GM12878 (cell line): ENCODE data around the gene KDSR. TPM values are rescaled to one million over a fixed set of nuclear protein-coding genes. Genes with fewer than 3 reads are reported as not detected.

ENCODE experiments used
- ATAC-seq: fragments of 200-7000 bp; cut with Tn5 transposase; 3 replicates; pipeline ENCODE4 v1.9.1; 2020; ENCODE audit warnings: mild to moderate bottlenecking, moderate library complexity
- BruUV-seq: library from RNA; stranded (reverse); fragments of 400-500 nt; replicated peaks from 2 replicates; lab custom pipeline; 2021; lab: Mats Ljungman, UMichigan
- CTCF ChIA-PET: fragments of 300-600 bp; sonication (Branson Sonifier 250); formaldehyde crosslinking; extraction: SDS; loops from one replicate; lab custom pipeline; 2021; ENCODE audit warnings: inconsistent platforms; lab: Yijun Ruan, JAX
- POLR2A ChIA-PET: fragments of 350-600 bp; formaldehyde crosslinking; extraction: SDS; loops from one replicate; lab custom pipeline; 2021; ENCODE audit warnings: inconsistent platforms; lab: Charles Lee
- RAD21 ChIA-PET: fragments of 300-600 bp; sonication (Branson Sonifier 250); formaldehyde crosslinking; loops from one replicate; lab custom pipeline; 2023; ENCODE audit warnings: antibody characterized with exemption; ENCODE audit not compliant: unreplicated experiment; lab: Charles Lee
- SMC1A ChIA-PET: fragments of 300-600 bp; sonication (Branson Sonifier 250); formaldehyde crosslinking; loops from one replicate; lab custom pipeline; 2023; ENCODE audit not compliant: unreplicated experiment, uncharacterized antibody; lab: Charles Lee
- DNase-seq: peaks from one replicate; pipeline ENCODE4 v3.0.0-alpha.2; 2011; ENCODE audit warnings: low read depth, low spot score
- FAIRE-seq: peaks from 3 replicates; lab custom pipeline; 2011; peaks lifted over from hg19 to GRCh38; lab: Jason Lieb, UNC
- H2AFZ ChIP-seq: 2 replicates; pipeline ENCODE4 v1.6.0; 2011; ENCODE audit warnings: low read depth, low read length, control low read depth; ENCODE audit not compliant: control insufficient read depth
- H3K27ac ChIP-seq: 2 replicates; pipeline ENCODE4 v1.5.1; 2011; ENCODE audit warnings: control low read depth; ENCODE audit not compliant: control insufficient read depth, insufficient read depth
- H3K27me3 ChIP-seq, 2 experiments: replicated peaks in 1 of 2; 2 replicates each; pipeline versions ENCODE4 v1.6.0 to v1.6.1; 2011; ENCODE audit warnings: low read length in 1 of 2; ENCODE audit not compliant: control insufficient read depth in 2 of 2, insufficient read depth in 2 of 2
- H3K36me3 ChIP-seq, 2 experiments: 2 replicates each; pipeline ENCODE4 v1.5.1; 2011; ENCODE audit warnings: low read length in 1 of 2; ENCODE audit not compliant: control insufficient read depth in 2 of 2, insufficient read depth in 2 of 2
- H3K4me1 ChIP-seq: 2 replicates; pipeline ENCODE4 v1.6.1; 2011; ENCODE audit warnings: mild to moderate bottlenecking, low read length, moderate library complexity, mixed read lengths; ENCODE audit not compliant: control insufficient read depth, insufficient read depth
- H3K4me2 ChIP-seq: 2 replicates; pipeline ENCODE4 v1.6.0; 2011; ENCODE audit warnings: control low read depth; ENCODE audit not compliant: control insufficient read depth, insufficient read depth
- H3K4me3 ChIP-seq: fragments of 200-600 bp; sonication (generic); 2 replicates; pipeline ENCODE4 v1.5.1; 2016
- H3K79me2 ChIP-seq: 2 replicates; pipeline ENCODE4 v1.6.0; 2011; ENCODE audit warnings: low read length; ENCODE audit not compliant: control insufficient read depth, insufficient read depth
- H3K9ac ChIP-seq: 2 replicates; pipeline ENCODE4 v1.8.0; 2011; ENCODE audit warnings: low read length, control low read depth, mixed read lengths; ENCODE audit not compliant: control insufficient read depth, insufficient read depth
- H3K9me3 ChIP-seq: replicated peaks from 3 replicates; pipeline ENCODE4 v1.5.1; 2011; ENCODE audit warnings: mild to moderate bottlenecking, low read length; ENCODE audit not compliant: control insufficient read depth, insufficient read depth
- H4K20me1 ChIP-seq: 2 replicates; pipeline ENCODE4 v1.6.0; 2011; ENCODE audit not compliant: control insufficient read depth, insufficient read depth
- BACH1 ChIP-seq: fragments of 450-650 bp; IDR thresholded peaks from 2 replicates; pipeline ENCODE4 v1.6.1; 2017; ENCODE audit warnings: mild to moderate bottlenecking, borderline replicate concordance
- CBFB ChIP-seq: IDR thresholded peaks from 2 replicates; pipeline ENCODE4 v1.6.1; 2016; ENCODE audit warnings: antibody characterized with exemption, low read depth
- CHD4 ChIP-seq: fragments of 200-600 bp; sonication (generic); IDR thresholded peaks from 2 replicates; pipeline ENCODE4 v1.6.1; 2016; ENCODE audit warnings: mild to moderate bottlenecking
- KAT2A ChIP-seq: conservative IDR thresholded peaks from 2 replicates; pipeline ENCODE4 v1.6.1; 2011; ENCODE audit warnings: low read depth, low read length; ENCODE audit not compliant: control insufficient read depth
- LARP7 ChIP-seq: fragments of 450-650 bp; IDR thresholded peaks from 2 replicates; pipeline ENCODE4 v1.6.1; 2017; ENCODE audit warnings: mild to moderate bottlenecking
- MXI1 ChIP-seq: fragments of 150-350 bp; IDR thresholded peaks from 2 replicates; pipeline ENCODE4 v1.6.1; 2011; ENCODE audit warnings: low read depth, mild to moderate bottlenecking, inconsistent platforms, low read length, improper control_type of control experiment
- POLR2AphosphoS2 ChIP-seq: IDR thresholded peaks from 2 replicates; pipeline ENCODE4 v1.6.1; 2011; ENCODE audit warnings: low read depth, mild to moderate bottlenecking, low read length, improper control_type of control experiment, moderate library complexity
- POLR2AphosphoS5 ChIP-seq: IDR thresholded peaks from 2 replicates; pipeline ENCODE4 v1.6.1; 2011; ENCODE audit warnings: mild to moderate bottlenecking, low read length, inconsistent platforms
- WGBS: methylation state at CpG from one replicate; pipeline ENCODE4 v1.1.6; 2016; ENCODE audit warnings: low lambda C conversion rate; ENCODE audit not compliant: insufficient replicate concordance, insufficient coverage; ENCODE audit errors: missing lambda C conversion rate; 5-methylcytosine and 5-hydroxymethylcytosine counted together
- in situ Hi-C: fragments of 300-500 bp; cut with MboI; formaldehyde crosslinking; loops from 9 replicates; pipeline ENCODE4 v1.14.3; 2018; ENCODE audit warnings: mixed read lengths
- intact Hi-C: fragments of 100-400 bp; cut with micrococcal nuclease; formaldehyde crosslinking; loops from one replicate; pipeline ENCODE4 v1.14.2; 2022; ENCODE audit not compliant: unreplicated experiment
- polyA plus RNA-seq, 11 experiments: library from polyadenylated mRNA; depleted of rRNA in 4 of 11; unstranded in 6 of 11; stranded (reverse) in 5 of 11; fragments of >200 nt; fragmentation: Nextera tagmentation in 4 of 11; fragmentation: Illumina TruSeq in 1 of 11; extraction: Ambion mirVana in 4 of 11; extraction: Trizol in 1 of 11; gene quantifications; 1 replicate in 1 of 11; 2 replicates in 10 of 11; pipeline versions ENCODE4 v1.2.1 to v1.2.3, GENCODE V29; 2011 to 2016; ENCODE audit warnings: inconsistent platforms in 2 of 11, missing spikeins in 2 of 11, low read depth in 1 of 11
- total RNA-seq, 4 experiments: library from RNA; depleted of rRNA in 3 of 4; stranded (reverse); fragments of >200 nt in 3 of 4; fragmentation: Illumina TruSeq in 1 of 4; extraction: Trizol in 1 of 4; gene quantifications; 2 replicates each; pipeline versions ENCODE4 v1.2.1 to v1.2.3, GENCODE V29; 2013 to 2021
- TF ChIP-seq, protein P1 (sequence below): IDR thresholded peaks from 2 replicates; pipeline ENCODE4 v1.6.1; 2012; ENCODE audit warnings: low read depth, low read length, improper control_type of control experiment
- TF ChIP-seq, protein P2 (sequence below): fragments of 450-650 bp; IDR thresholded peaks from 2 replicates; pipeline ENCODE4 v1.6.1; 2017; ENCODE audit warnings: low read depth, mild to moderate bottlenecking, moderate library complexity
- TF ChIP-seq, protein P3 (sequence below): fragments of 450-650 bp; formaldehyde crosslinking; IDR thresholded peaks from 2 replicates; pipeline ENCODE4 v1.4.0; 2020; ENCODE audit warnings: mild to moderate bottlenecking, moderate library complexity
- TF ChIP-seq, protein P4 (sequence below): fragments of 450-650 bp; IDR thresholded peaks from 2 replicates; pipeline ENCODE4 v1.6.1; 2018; ENCODE audit warnings: borderline replicate concordance, mild to moderate bottlenecking; ENCODE audit not compliant: partially characterized antibody
- TF ChIP-seq, protein P5 (sequence below): fragments of 450-650 bp; IDR thresholded peaks from 2 replicates; pipeline ENCODE4 v1.6.1; 2017; ENCODE audit warnings: mild to moderate bottlenecking, low read depth, inconsistent platforms; ENCODE audit not compliant: poor library complexity, severe bottlenecking

The KDSR gene
- total and polyA plus RNA-seq, 10 of the 15 experiments (the other 5 are each of a cell fraction or from before 2014, with no cell fraction given): 5.2 to 25.9 (median 14.3) TPM

DNA sequence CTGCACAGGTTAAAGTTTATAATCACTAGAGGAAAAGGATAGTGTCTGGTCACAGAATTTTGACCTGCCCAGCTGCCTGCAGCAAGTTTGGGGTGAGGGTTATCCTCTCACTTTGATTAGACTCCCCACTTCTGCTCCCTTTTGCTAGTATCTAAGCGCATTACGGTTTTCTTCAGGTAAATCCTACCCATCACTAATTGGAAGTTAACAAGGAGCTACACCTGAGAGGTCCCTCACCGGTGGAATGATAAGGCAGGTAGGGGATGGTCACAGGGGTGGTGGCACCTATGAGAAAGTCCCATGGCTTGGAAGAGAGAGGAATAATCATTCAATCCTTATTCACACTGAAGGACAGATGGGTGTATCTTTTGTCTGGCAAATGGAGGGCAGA, 55.0 kb downstream of the KDSR start:
- CTCF ChIA-PET: interaction anchor here (0.9 to 6.6 kb wide), 16 partner anchors 11 to 295 kb away, joined by 3 to 119 read pairs (median 4); no protein-coding TSS in a partner anchor
- Histone ChIP-seq H3K9ac (peak overlapping the region; percentile 97), H3K4me2 (peak overlapping the region; percentile 88), H3K27ac (peak overlapping the region; percentile 90), H3K4me3 (peak overlapping the region; percentile 98), H3K4me1 (peaks cover 32% of the 10 kb centered on the region), H4K20me1 (no peaks in the 10 kb centered on the region), H3K36me3 (peaks cover 0 to 5% of the 10 kb centered on the region in 2 experiments), H3K27me3 (no peaks in the 10 kb centered on the region), H3K79me2 (peaks cover 98% of the 10 kb centered on the region), H2AFZ (no peak overlapping the region), H3K9me3 (no peaks in the 10 kb centered on the region)
- no peak for DNase-seq
- POLR2A ChIA-PET: interaction anchor here (0.9 to 6.5 kb wide), 16 partner anchors 10 to 180 kb away, joined by 3 to 144 read pairs (median 6); no protein-coding TSS in a partner anchor
- ATAC-seq: peak; percentile 1
- WGBS: 0% methylated on average over 3 of the region's 3 CpGs
- BruUV-seq: TSS peak; percentile 91
- in situ Hi-C loops: no loop called here
- intact Hi-C loops: loop anchor here (2.0 kb wide), 1 partner anchor 151 kb away; no protein-coding TSS in a partner anchor
- SMC1A ChIA-PET: interaction anchor here (0.9 to 6.8 kb wide), 28 partner anchors 11 to 295 kb away, joined by 3 to 161 read pairs (median 6); partner anchors contain the start of gene VPS4B
- RAD21 ChIA-PET: interaction anchor here (0.7 to 6.1 kb wide), 22 partner anchors 9 to 180 kb away, joined by 3 to 172 read pairs (median 5); no protein-coding TSS in a partner anchor
- no peak for FAIRE-seq
- TF ChIP-seq, protein P1, sequence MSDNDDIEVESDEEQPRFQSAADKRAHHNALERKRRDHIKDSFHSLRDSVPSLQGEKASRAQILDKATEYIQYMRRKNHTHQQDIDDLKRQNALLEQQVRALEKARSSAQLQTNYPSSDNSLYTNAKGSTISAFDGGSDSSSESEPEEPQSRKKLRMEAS: no peak
- TF ChIP-seq, protein P2, sequence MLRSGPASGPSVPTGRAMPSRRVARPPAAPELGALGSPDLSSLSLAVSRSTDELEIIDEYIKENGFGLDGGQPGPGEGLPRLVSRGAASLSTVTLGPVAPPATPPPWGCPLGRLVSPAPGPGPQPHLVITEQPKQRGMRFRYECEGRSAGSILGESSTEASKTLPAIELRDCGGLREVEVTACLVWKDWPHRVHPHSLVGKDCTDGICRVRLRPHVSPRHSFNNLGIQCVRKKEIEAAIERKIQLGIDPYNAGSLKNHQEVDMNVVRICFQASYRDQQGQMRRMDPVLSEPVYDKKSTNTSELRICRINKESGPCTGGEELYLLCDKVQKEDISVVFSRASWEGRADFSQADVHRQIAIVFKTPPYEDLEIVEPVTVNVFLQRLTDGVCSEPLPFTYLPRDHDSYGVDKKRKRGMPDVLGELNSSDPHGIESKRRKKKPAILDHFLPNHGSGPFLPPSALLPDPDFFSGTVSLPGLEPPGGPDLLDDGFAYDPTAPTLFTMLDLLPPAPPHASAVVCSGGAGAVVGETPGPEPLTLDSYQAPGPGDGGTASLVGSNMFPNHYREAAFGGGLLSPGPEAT: no peak
- TF ChIP-seq, protein P3, sequence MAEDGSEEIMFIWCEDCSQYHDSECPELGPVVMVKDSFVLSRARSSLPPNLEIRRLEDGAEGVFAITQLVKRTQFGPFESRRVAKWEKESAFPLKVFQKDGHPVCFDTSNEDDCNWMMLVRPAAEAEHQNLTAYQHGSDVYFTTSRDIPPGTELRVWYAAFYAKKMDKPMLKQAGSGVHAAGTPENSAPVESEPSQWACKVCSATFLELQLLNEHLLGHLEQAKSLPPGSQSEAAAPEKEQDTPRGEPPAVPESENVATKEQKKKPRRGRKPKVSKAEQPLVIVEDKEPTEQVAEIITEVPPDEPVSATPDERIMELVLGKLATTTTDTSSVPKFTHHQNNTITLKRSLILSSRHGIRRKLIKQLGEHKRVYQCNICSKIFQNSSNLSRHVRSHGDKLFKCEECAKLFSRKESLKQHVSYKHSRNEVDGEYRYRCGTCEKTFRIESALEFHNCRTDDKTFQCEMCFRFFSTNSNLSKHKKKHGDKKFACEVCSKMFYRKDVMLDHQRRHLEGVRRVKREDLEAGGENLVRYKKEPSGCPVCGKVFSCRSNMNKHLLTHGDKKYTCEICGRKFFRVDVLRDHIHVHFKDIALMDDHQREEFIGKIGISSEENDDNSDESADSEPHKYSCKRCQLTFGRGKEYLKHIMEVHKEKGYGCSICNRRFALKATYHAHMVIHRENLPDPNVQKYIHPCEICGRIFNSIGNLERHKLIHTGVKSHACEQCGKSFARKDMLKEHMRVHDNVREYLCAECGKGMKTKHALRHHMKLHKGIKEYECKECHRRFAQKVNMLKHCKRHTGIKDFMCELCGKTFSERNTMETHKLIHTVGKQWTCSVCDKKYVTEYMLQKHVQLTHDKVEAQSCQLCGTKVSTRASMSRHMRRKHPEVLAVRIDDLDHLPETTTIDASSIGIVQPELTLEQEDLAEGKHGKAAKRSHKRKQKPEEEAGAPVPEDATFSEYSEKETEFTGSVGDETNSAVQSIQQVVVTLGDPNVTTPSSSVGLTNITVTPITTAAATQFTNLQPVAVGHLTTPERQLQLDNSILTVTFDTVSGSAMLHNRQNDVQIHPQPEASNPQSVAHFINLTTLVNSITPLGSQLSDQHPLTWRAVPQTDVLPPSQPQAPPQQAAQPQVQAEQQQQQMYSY (CRISPR knock-in tag): no peak
- TF ChIP-seq KAT2A (no peak), POLR2AphosphoS2 (0 out of 2 replicates have a peak, but pooled peaks have one; percentile 35), BACH1 (peak; percentile 47), CBFB (no peak), MXI1 (no peak), LARP7 (peak; percentile 25; the same call in 1 of the 2 replicates), CHD4 (no peak), POLR2AphosphoS5 (peak; percentile 86)
- TF ChIP-seq, protein P4, sequence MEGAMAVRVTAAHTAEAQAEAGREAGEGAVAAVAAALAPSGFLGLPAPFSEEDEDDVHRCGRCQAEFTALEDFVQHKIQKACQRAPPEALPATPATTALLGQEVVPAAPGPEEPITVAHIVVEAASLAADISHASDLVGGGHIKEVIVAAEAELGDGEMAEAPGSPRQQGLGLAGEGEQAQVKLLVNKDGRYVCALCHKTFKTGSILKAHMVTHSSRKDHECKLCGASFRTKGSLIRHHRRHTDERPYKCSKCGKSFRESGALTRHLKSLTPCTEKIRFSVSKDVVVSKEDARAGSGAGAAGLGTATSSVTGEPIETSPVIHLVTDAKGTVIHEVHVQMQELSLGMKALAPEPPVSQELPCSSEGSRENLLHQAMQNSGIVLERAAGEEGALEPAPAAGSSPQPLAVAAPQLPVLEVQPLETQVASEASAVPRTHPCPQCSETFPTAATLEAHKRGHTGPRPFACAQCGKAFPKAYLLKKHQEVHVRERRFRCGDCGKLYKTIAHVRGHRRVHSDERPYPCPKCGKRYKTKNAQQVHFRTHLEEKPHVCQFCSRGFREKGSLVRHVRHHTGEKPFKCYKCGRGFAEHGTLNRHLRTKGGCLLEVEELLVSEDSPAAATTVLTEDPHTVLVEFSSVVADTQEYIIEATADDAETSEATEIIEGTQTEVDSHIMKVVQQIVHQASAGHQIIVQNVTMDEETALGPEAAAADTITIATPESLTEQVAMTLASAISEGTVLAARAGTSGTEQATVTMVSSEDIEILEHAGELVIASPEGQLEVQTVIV: no peak
- TF ChIP-seq, protein P5, sequence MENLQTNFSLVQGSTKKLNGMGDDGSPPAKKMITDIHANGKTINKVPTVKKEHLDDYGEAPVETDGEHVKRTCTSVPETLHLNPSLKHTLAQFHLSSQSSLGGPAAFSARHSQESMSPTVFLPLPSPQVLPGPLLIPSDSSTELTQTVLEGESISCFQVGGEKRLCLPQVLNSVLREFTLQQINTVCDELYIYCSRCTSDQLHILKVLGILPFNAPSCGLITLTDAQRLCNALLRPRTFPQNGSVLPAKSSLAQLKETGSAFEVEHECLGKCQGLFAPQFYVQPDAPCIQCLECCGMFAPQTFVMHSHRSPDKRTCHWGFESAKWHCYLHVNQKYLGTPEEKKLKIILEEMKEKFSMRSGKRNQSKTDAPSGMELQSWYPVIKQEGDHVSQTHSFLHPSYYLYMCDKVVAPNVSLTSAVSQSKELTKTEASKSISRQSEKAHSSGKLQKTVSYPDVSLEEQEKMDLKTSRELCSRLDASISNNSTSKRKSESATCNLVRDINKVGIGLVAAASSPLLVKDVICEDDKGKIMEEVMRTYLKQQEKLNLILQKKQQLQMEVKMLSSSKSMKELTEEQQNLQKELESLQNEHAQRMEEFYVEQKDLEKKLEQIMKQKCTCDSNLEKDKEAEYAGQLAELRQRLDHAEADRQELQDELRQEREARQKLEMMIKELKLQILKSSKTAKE: no peak
